ENCODE results near the gene TRIM34. TPM values are rescaled to one million over a fixed set of nuclear protein-coding genes. Genes with fewer than 3 reads are reported as not detected.
"Not testable (repeated sequence)": the region's sequence is repeated elsewhere in the genome, so short reads cannot be mapped to it uniquely, and the experiment has no call there.

The TRIM34 gene
- total and polyA plus RNA-seq, 4 experiments from 2014 or later, result 9.6 to 20.2 (median 11.0) TPM

DNA sequence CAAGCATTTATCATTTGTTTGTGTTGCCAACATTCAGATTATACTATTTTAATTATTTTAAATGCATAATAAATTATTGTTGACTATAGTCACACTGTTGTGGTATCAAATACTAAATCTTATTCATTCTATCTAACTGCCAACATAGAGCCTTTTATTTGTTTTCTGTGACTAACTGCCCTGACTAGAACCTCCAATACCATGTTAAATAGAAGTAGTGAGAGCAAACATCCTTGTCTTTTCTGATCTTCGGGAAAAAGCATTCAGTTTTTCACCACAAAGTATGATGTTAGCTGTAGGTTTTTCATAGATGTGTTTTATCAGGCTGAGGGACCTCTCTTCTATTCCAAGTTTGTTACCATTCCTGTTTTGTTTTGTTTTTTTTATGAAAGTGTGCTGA lies 15.2 kb downstream of the TRIM34 start:
- H3K36me3 Mint-ChIP-seq, result peaks cover 69 to 88% of the 10 kb centered on the region in 2 donors
- POLR2A ChIA-PET (ENCODE audit: partially characterized antibody), result no interaction called here

DNA sequence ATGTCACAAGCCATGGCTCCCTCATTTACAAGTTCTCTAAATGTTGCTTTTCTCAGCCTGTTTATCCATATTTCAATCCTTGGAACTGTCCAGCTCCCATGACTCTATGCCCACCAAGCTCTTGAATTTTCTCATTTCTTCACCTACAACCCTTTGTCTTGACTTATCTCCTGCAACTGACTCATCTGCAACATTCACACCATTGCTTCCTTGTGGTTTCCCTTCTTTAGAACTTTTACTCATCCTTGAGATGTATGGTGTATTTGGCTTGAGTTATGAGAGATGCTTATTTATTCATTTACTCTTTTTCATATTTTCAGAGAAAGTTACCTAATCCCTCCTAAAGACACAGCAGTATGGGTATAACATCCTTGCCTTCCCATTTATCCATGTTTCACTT lies 18.8 kb downstream of the TRIM34 start:
- Mint-ChIP-seq H3K36me3 (peaks cover 51 to 59% of the 10 kb centered on the region in 2 donors), H3K27ac (peak overlapping the region in 3 of 7 donors; percentile 14 to 41 (median 37)), H3K9me3 (peaks cover 0 to 3% (median 0%) of the 10 kb centered on the region in 8 donors), H3K4me1 (no peaks in the 10 kb centered on the region), H3K4me3 (no peak overlapping the region), H3K27me3 (no peaks in the 10 kb centered on the region)
- ChIA-PET CTCF (ENCODE audit: partially characterized antibody) (no interaction called here), POLR2A (ENCODE audit: partially characterized antibody) (no interaction called here)
- intact Hi-C loops (cut with micrococcal nuclease), result no loop called here
- no peaks in the 10 kb centered on the region for H3K27me3 ChIP-seq (ENCODE audit: insufficient read depth, low read length)
- no peak overlapping the region for H3K4me3 ChIP-seq (ENCODE audit: low read length in 2 of 2)
- H3K9me3 ChIP-seq (ENCODE audit: control insufficient read depth in 1 of 2, low read length in 2 of 2), result no peaks in the 10 kb centered on the region
- no peaks in the 10 kb centered on the region for H3K4me1 ChIP-seq (ENCODE audit: insufficient read depth, low read length)
- H3K36me3 ChIP-seq (ENCODE audit: insufficient read depth, low read length), result peaks cover 11% of the 10 kb centered on the region
- H3K27ac ChIP-seq (ENCODE audit: low read depth, low read length), result no peak overlapping the region
- no peak for DNase-seq

More for the DNA sequence above, 15.2 kb downstream of the TRIM34 start:
- Histone ChIP-seq H3K9me3 (ENCODE audit: control insufficient read depth in 1 of 2, low read length in 2 of 2) (no peaks in the 10 kb centered on the region), H3K36me3 (ENCODE audit: insufficient read depth, low read length) (peaks cover 13% of the 10 kb centered on the region), H3K27me3 (ENCODE audit: insufficient read depth, low read length) (no peaks in the 10 kb centered on the region), H3K4me3 (ENCODE audit: low read length in 2 of 2) (no peak overlapping the region), H3K27ac (ENCODE audit: low read depth, low read length) (no peak overlapping the region), H3K4me1 (ENCODE audit: insufficient read depth, low read length) (no peaks in the 10 kb centered on the region)
- intact Hi-C loops (cut with micrococcal nuclease), result no loop called here
- Mint-ChIP-seq H3K4me1 (peaks cover 0 to 1% (median 0%) of the 10 kb centered on the region in 4 donors), H3K27ac (no peak overlapping the region), H3K9me3 (peaks cover 0 to 3% (median 0%) of the 10 kb centered on the region in 8 donors), H3K4me3 (no peak overlapping the region), H3K27me3 (no peaks in the 10 kb centered on the region)
- CTCF ChIA-PET (ENCODE audit: partially characterized antibody), result interaction anchor here (0.7 kb wide), 1 partner anchor 40 kb away, joined by 3 read pairs; no protein-coding TSS in a partner anchor
- no peak for DNase-seq

GRCh38 chr11:5646139-5646538 lies 21.3 kb downstream of the TRIM34 start:
- ChIA-PET POLR2A (ENCODE audit: partially characterized antibody) (no interaction called here), CTCF (ENCODE audit: partially characterized antibody) (interaction anchor here (1.0 to 1.6 kb wide), 3 partner anchors 8 to 38 kb away, joined by 3 to 4 read pairs (median 3); partner anchors contain the start of gene TRIM5)
- Mint-ChIP-seq H3K4me3 (no peak overlapping the region), H3K27me3 (no peaks in the 10 kb centered on the region), H3K4me1 (no peaks in the 10 kb centered on the region), H3K27ac (no peak overlapping the region), H3K36me3 (peaks cover 35 to 37% of the 10 kb centered on the region in 2 donors), H3K9me3 (no peaks in the 10 kb centered on the region)
- no peak for DNase-seq
- intact Hi-C loops (cut with micrococcal nuclease), result no loop called here
- Histone ChIP-seq H3K4me3 (ENCODE audit: low read length in 2 of 2) (no peak overlapping the region), H3K4me1 (ENCODE audit: insufficient read depth, low read length) (no peaks in the 10 kb centered on the region), H3K36me3 (ENCODE audit: insufficient read depth, low read length) (peaks cover 11% of the 10 kb centered on the region), H3K9me3 (ENCODE audit: control insufficient read depth in 1 of 2, low read length in 2 of 2) (no peaks in the 10 kb centered on the region), H3K27me3 (ENCODE audit: insufficient read depth, low read length) (no peaks in the 10 kb centered on the region), H3K27ac (ENCODE audit: low read depth, low read length) (no peak overlapping the region)

DNA sequence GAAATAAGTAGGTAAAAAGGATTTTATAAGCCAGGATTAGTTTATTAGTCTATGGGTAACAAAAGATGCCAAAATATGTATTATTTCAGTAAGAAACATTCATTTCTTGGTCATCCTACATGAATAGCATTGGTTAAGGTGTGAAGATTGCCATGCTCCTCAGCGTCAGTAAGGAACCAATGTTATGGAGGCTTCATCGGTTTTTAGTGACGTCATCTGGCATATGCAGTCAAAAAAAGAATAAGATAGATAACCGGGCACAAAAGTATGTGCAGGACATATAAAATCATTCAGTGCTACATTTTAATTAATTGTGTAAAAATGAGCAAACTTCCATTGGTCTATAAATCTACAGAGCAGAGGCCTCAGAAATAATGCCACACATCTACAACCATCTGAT lies 30.7 kb downstream of the TRIM34 start:
- H3K27me3 Mint-ChIP-seq, result no peaks in the 10 kb centered on the region
- Histone ChIP-seq H3K4me1 (ENCODE audit: insufficient read depth, low read length) (no peaks in the 10 kb centered on the region), H3K27me3 (ENCODE audit: insufficient read depth, low read length) (no peaks in the 10 kb centered on the region), H3K9me3 (ENCODE audit: control insufficient read depth in 1 of 2, low read length in 2 of 2) (no peaks in the 10 kb centered on the region), H3K4me3 (ENCODE audit: low read length in 2 of 2) (no peak overlapping the region), H3K36me3 (ENCODE audit: insufficient read depth, low read length) (no peaks in the 10 kb centered on the region), H3K27ac (ENCODE audit: low read depth, low read length) (no peak overlapping the region)
- CTCF ChIA-PET (ENCODE audit: partially characterized antibody), result no interaction called here
- peaks cover 0 to 11% (median 2%) of the 10 kb centered on the region in 8 donors for H3K9me3 Mint-ChIP-seq
- intact Hi-C loops (cut with micrococcal nuclease), result no loop called here
- no peak overlapping the region for H3K4me3 Mint-ChIP-seq
- POLR2A ChIA-PET (ENCODE audit: partially characterized antibody), result no interaction called here
- H3K27ac Mint-ChIP-seq, result no peak overlapping the region
- no peak for DNase-seq
- H3K4me1 Mint-ChIP-seq, result no peaks in the 10 kb centered on the region
- peaks cover 8 to 24% of the 10 kb centered on the region in 2 donors for H3K36me3 Mint-ChIP-seq

DNA sequence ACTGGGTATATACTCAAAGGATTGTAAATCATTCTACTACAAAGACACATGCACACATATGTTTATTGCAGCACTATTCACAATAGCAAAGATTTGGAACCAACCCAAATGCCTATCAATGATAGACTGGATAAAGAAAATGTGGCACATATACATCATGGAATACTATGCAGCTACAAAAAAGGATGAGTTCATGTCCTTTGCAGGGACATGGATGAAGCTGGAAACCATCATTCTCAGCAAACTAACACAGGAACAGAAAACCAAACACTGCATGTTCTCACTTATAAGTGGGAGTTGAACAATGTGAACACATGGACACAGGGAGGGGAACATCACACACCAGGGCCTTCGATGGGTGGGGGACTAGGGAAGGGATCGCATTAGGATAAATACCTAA lies 32.2 kb downstream of the TRIM34 start:
- H3K27me3 ChIP-seq (ENCODE audit: insufficient read depth, low read length); CTCF ChIA-PET (ENCODE audit: partially characterized antibody); H3K4me3 ChIP-seq (ENCODE audit: low read length in 2 of 2); H3K27me3 Mint-ChIP-seq; H3K27ac Mint-ChIP-seq; intact Hi-C loops (cut with micrococcal nuclease); H3K27ac ChIP-seq (ENCODE audit: low read depth, low read length); H3K9me3 ChIP-seq (ENCODE audit: control insufficient read depth in 1 of 2, low read length in 2 of 2); H3K36me3 ChIP-seq (ENCODE audit: insufficient read depth, low read length); H3K4me1 ChIP-seq (ENCODE audit: insufficient read depth, low read length); POLR2A ChIA-PET (ENCODE audit: partially characterized antibody); H3K4me1 Mint-ChIP-seq; DNase-seq: not testable (repeated sequence)
- H3K9me3 Mint-ChIP-seq, result peaks cover 0 to 12% (median 2%) of the 10 kb centered on the region in 8 donors
- peaks cover 10 to 26% of the 10 kb centered on the region in 2 donors for H3K36me3 Mint-ChIP-seq
- H3K4me3 Mint-ChIP-seq, result peak overlapping the region in 1 of 8 donors; percentile 39

DNA sequence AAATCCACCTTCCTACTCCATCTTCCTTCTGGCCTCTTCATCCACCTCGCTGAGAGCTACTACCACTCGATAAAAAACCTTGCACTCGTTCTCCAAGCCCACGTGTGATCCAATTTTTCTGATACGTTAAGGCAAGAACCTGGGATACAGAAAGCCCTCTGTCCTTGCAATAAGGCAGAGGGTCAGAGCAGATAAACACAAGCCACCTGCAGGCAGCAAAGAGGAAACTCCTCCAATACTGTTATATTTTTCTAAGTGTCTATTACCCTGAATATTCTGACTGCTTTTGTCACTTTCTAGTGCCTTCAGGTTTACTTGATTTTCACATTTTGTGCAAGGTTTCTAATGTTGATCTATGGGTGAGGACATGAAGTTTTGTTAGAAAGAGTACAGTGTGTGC lies 33.5 kb downstream of the TRIM34 start:
- no peaks in the 10 kb centered on the region for H3K4me1 Mint-ChIP-seq
- no peak overlapping the region for H3K4me3 Mint-ChIP-seq
- no peak overlapping the region for H3K27ac Mint-ChIP-seq
- H3K4me1 ChIP-seq (ENCODE audit: insufficient read depth, low read length), result no peaks in the 10 kb centered on the region
- H3K36me3 Mint-ChIP-seq, result peaks cover 14 to 17% of the 10 kb centered on the region in 2 donors
- peaks cover 0 to 9% (median 0%) of the 10 kb centered on the region in 8 donors for H3K9me3 Mint-ChIP-seq
- H3K4me3 ChIP-seq (ENCODE audit: low read length in 2 of 2), result no peak overlapping the region
- no peaks in the 10 kb centered on the region for H3K27me3 ChIP-seq (ENCODE audit: insufficient read depth, low read length)
- POLR2A ChIA-PET (ENCODE audit: partially characterized antibody), result no interaction called here
- H3K9me3 ChIP-seq (ENCODE audit: control insufficient read depth in 1 of 2, low read length in 2 of 2), result no peaks in the 10 kb centered on the region
- H3K27ac ChIP-seq (ENCODE audit: low read depth, low read length), result no peak overlapping the region
- no peak for DNase-seq
- CTCF ChIA-PET (ENCODE audit: partially characterized antibody), result no interaction called here
- H3K36me3 ChIP-seq (ENCODE audit: insufficient read depth, low read length), result no peaks in the 10 kb centered on the region
- H3K27me3 Mint-ChIP-seq, result no peaks in the 10 kb centered on the region
- intact Hi-C loops (cut with micrococcal nuclease), result no loop called here

- H3K27me3 Mint-ChIP-seq, result no peaks in the 10 kb centered on the region
- no peaks in the 10 kb centered on the region for H3K27me3 ChIP-seq (ENCODE audit: insufficient read depth, low read length)
- no peak overlapping the region for H3K27ac ChIP-seq (ENCODE audit: low read depth, low read length)
- ChIA-PET CTCF (ENCODE audit: partially characterized antibody) (no interaction called here), POLR2A (ENCODE audit: partially characterized antibody) (no interaction called here)
- DNase-seq, result no peak
- no peak overlapping the region for H3K27ac Mint-ChIP-seq
- peaks cover 0 to 3% (median 0%) of the 10 kb centered on the region in 8 donors for H3K9me3 Mint-ChIP-seq
- H3K9me3 ChIP-seq (ENCODE audit: control insufficient read depth in 1 of 2, low read length in 2 of 2), result no peaks in the 10 kb centered on the region
- intact Hi-C loops (cut with micrococcal nuclease), result no loop called here
- no peaks in the 10 kb centered on the region for H3K4me1 ChIP-seq (ENCODE audit: insufficient read depth, low read length)
- no peak overlapping the region for H3K4me3 ChIP-seq (ENCODE audit: low read length in 2 of 2)
- H3K4me3 Mint-ChIP-seq, result no peak overlapping the region
- peaks cover 28 to 29% of the 10 kb centered on the region in 2 donors for H3K36me3 Mint-ChIP-seq
- H3K4me1 Mint-ChIP-seq, result peaks cover 0 to 1% (median 0%) of the 10 kb centered on the region in 4 donors
- peaks cover 16% of the 10 kb centered on the region for H3K36me3 ChIP-seq (ENCODE audit: insufficient read depth, low read length)
Measured at GRCh38 chr11:5663511-5663910, 38.7 kb downstream of the TRIM34 start.
